Testis (tissue), 3 donors: ENCODE measurements around the gene CCDC157. TPM values are rescaled to one million over a fixed set of nuclear protein-coding genes. Genes with fewer than 3 reads are reported as not detected.

Source experiments
- DNase-seq: peaks from one replicate; pipeline ENCODE4 v3.0.0-alpha.2; 2019
- H3K27ac ChIP-seq, 2 donors: fragments of 200-600 bp; sonication (generic); one replicate each; pipeline ENCODE4 v1.5.1; 2019
- H3K27me3 ChIP-seq: fragments of 200-600 bp; sonication (generic); one replicate; pipeline ENCODE4 v1.5.1; 2019
- H3K36me3 ChIP-seq: fragments of 200-600 bp; sonication (generic); one replicate; pipeline ENCODE4 v1.5.1; 2017; ENCODE audit warnings: low read depth; ENCODE audit errors: missing control alignments
- H3K4me1 ChIP-seq: fragments of 200-600 bp; sonication (generic); one replicate; pipeline ENCODE4 v1.5.1; 2019
- H3K4me3 ChIP-seq, 2 donors: fragments of 200-600 bp; sonication (generic); one replicate each; pipeline ENCODE4 v1.5.1; 2017 to 2019
- H3K9me3 ChIP-seq: fragments of 200-600 bp; sonication (generic); one replicate; pipeline ENCODE4 v1.5.1; 2017
- POLR2A ChIP-seq: fragments of 450-650 bp; IDR thresholded peaks from one replicate; pipeline ENCODE4 v1.6.1; 2017; ENCODE audit warnings: antibody characterized with exemption, mild to moderate bottlenecking, moderate library complexity
- WGBS, 2 donors: methylation state at CpG; one replicate each; pipeline ENCODE4 v1.1.5; 2018; 5-methylcytosine and 5-hydroxymethylcytosine counted together
- intact Hi-C: fragments of 100-400 bp; cut with DNase I; formaldehyde crosslinking; loops from one replicate; pipeline ENCODE4 v1.15.1; 2023; ENCODE audit warnings: low total_unique reads
- polyA plus RNA-seq: library from polyadenylated mRNA; stranded (reverse); fragments of 350-450 nt; fragmentation: Illumina TruSeq; extraction: RNeasy Lipid Tissue Mini Kit (QIAGEN cat#74804); gene quantifications from one replicate; pipeline ENCODE4 v1.2.3, GENCODE V29; 2014; ENCODE audit warnings: low read depth, low replicate concordance; ENCODE audit not compliant: insufficient read depth
- total RNA-seq, 2 donors: library from RNA; depleted of rRNA; stranded (reverse); fragments of >200 nt; gene quantifications; one replicate each; pipeline ENCODE4 v1.2.3, GENCODE V29; 2016
- TF ChIP-seq, protein P1 (sequence below), 3 experiments: fragments of 450-650 bp in 2 of 3; fragments of 200-600 bp in 1 of 3; sonication (generic) in 1 of 3; IDR thresholded peaks; one replicate each; pipeline ENCODE4 v1.5.1; 2016 to 2019; ENCODE audit warnings: antibody characterized with exemption in 3 of 3, mild to moderate bottlenecking in 2 of 3, moderate library complexity in 1 of 3

The CCDC157 gene
- total and polyA plus RNA-seq, 3 donors from 2014 or later: 69.2 to 81.9 (median 70.1) TPM

DNA sequence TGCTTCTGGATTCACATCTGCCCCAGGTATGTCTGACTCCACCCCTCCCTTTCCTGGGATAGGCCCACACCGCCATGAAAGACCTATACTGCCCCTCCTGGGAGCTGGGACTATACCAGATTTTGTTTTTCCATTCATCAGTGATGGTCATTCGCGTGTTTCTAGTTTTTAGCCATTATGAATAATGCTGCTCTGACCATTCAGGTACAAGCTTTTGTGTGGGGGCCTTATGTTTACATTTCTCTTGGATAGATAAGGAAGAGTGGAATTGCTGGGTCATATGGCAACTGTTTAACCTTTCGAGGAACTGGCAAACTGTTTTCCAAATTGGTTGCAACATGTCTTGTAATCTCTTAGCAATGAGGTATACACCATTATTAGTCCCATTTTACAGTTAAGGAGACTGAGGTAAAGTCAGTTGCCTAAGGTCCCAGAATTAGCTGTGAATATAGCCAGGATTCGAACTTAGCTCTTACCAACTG is 28.9 kb upstream of the CCDC157 start:
- TF ChIP-seq POLR2A: no peak
- TF ChIP-seq, protein P1, sequence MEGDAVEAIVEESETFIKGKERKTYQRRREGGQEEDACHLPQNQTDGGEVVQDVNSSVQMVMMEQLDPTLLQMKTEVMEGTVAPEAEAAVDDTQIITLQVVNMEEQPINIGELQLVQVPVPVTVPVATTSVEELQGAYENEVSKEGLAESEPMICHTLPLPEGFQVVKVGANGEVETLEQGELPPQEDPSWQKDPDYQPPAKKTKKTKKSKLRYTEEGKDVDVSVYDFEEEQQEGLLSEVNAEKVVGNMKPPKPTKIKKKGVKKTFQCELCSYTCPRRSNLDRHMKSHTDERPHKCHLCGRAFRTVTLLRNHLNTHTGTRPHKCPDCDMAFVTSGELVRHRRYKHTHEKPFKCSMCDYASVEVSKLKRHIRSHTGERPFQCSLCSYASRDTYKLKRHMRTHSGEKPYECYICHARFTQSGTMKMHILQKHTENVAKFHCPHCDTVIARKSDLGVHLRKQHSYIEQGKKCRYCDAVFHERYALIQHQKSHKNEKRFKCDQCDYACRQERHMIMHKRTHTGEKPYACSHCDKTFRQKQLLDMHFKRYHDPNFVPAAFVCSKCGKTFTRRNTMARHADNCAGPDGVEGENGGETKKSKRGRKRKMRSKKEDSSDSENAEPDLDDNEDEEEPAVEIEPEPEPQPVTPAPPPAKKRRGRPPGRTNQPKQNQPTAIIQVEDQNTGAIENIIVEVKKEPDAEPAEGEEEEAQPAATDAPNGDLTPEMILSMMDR (IDR thresholded peaks at IDR 0.05): no peak
- Histone ChIP-seq H3K4me1 (peaks cover 28% of the 10 kb centered on the region), H3K9me3 (no peaks in the 10 kb centered on the region), H3K36me3 (no peaks in the 10 kb centered on the region), H3K27me3 (no peaks in the 10 kb centered on the region), H3K4me3 (no peak overlapping the region), H3K27ac (no peak overlapping the region)
- DNase-seq: no peak
- intact Hi-C loops: no loop called here
- WGBS, 2 donors: 60 to 77% methylated on average over 5 of the region's 5 CpGs

DNA sequence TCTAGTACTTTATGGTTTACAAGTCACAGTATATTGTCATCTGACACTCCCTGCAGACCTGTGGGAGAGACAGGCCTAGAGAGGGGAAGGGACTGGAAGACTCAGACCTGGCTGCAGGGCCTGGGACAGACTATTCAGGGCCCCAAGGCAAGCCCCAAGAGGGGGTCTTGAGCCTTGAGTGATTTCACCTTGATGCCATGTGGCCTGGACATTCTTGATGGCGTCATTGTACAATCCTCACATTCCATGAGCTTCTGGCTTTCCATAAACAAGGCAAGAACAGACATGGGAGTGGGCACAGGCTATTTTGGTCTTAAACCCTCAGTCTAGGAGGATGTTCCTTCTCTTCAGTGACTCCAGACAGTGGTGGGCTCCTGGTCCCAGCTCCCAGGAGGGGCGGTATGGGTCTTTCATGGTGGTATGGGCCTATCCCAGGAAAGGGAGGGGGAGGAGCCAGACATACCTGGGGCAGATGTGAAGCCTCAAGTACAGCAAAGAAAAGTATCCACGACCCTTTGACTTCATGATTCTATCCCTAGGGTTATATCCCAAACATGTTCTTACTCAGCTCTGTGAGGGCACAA is 28.2 kb upstream of the CCDC157 start:
- Histone ChIP-seq H3K36me3 (no peaks in the 10 kb centered on the region), H3K27me3 (no peaks in the 10 kb centered on the region), H3K27ac (no peak overlapping the region), H3K9me3 (no peaks in the 10 kb centered on the region), H3K4me1 (peaks cover 23% of the 10 kb centered on the region), H3K4me3 (no peak overlapping the region)
- WGBS, 2 donors: 70 to 86% methylated on average over 3 of the region's 3 CpGs
- intact Hi-C loops: no loop called here
- DNase-seq: no peak
- TF ChIP-seq POLR2A: no peak
- TF ChIP-seq, protein P1 (IDR thresholded peaks at IDR 0.05): no peak

DNA sequence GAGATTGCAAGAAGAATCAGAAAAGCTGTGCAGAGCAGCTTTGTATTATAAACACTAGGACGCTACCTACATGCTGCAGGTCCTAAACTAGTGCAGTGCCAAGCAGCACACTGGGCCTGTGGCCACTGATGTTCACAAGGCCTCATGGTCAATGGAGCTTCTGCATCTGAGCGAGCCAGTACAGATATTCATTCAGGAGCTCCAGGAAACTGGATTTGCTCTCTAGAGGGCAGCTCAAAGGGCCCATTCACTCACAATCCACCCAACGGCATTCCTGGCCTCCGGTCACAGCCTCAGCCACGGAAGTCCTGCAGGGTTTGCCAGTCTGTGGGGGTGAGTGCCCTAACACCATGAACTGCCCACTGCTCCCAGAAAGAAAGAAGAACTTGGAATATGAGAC is 24.3 kb upstream of the CCDC157 start:
- H3K36me3 ChIP-seq: no peaks in the 10 kb centered on the region
- 75 to 77% methylated on average over 3 to 5 of the region's 5 CpGs for WGBS, 2 donors

DNA sequence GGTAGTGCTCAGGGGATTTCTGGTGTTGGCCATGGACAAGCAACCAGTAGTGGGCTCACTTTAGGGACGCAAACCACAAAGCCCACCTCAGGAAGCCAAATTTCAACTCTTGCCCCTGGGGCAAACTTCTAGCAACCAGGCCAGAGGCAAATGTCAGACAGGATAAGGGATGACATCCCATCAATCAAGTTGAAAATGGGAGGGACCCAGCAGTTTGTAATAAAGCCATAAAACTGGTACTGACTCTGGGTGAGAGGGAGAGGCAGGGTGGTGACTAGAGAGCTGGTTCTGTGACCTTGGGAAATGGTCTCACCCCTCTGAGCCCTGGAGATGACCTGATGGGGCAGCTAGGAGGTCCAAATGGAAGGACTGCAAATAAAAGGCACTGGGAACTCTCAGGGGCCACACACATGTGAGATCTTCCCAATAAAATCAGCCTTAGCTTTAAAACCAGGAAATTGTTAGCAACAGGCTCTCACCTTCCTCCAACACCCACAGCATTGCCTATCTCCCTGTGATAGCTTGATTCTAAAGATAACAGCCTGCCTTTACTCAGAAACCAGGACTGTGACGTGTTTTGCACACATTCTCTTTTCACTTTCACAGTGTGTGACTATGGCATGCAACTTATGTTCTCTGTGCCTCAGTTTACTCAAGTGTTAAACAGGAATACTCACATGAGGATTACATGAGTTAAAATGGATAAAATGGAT is 23.7 kb upstream of the CCDC157 start:
- DNase-seq: no peak
- 94 to 96% methylated on average over 2 of the region's 2 CpGs for WGBS, 2 donors
- intact Hi-C loops: no loop called here
- Histone ChIP-seq H3K36me3 (no peaks in the 10 kb centered on the region), H3K27me3 (no peaks in the 10 kb centered on the region), H3K4me3 (no peak overlapping the region), H3K9me3 (no peaks in the 10 kb centered on the region), H3K4me1 (no peaks in the 10 kb centered on the region), H3K27ac (no peak overlapping the region)
- no peak for TF ChIP-seq POLR2A
- TF ChIP-seq, protein P1 (IDR thresholded peaks at IDR 0.05): no peak

More for the DNA sequence above, 24.3 kb upstream of the CCDC157 start:
- no peak for DNase-seq
- no peak overlapping the region for H3K27ac ChIP-seq
- H3K27me3 ChIP-seq: no peaks in the 10 kb centered on the region
- no peaks in the 10 kb centered on the region for H3K4me1 ChIP-seq
- no peak for TF ChIP-seq POLR2A
- TF ChIP-seq, protein P1 (IDR thresholded peaks at IDR 0.05): no peak
- no peak overlapping the region for H3K4me3 ChIP-seq
- intact Hi-C loops: no loop called here
- no peaks in the 10 kb centered on the region for H3K9me3 ChIP-seq
